Right lobe of liver (tissue), 6 donors: Measurements from ENCODE around the gene SLC16A10. TPM values are rescaled to one million over a fixed set of nuclear protein-coding genes. Genes with fewer than 3 reads are reported as not detected.

Experiments
- ATAC-seq, 4 donors: fragments of 200-7000 bp; cut with Tn5 transposase; one replicate each; pipeline ENCODE4 v1.9.1; 2020; ENCODE audit warnings: mild to moderate bottlenecking in 4 of 4, moderate library complexity in 4 of 4
- DNase-seq, 3 donors: peaks; one replicate each; pipeline ENCODE4 v3.0.0-alpha.2; 2020
- H3K27ac ChIP-seq, 3 donors: fragments of 200-600 bp; one replicate each; pipeline ENCODE4 v1.8.0; 2022
- H3K27me3 ChIP-seq, 2 donors: fragments of 200-600 bp; one replicate each; pipeline ENCODE4 v1.8.0; 2022
- H3K36me3 ChIP-seq, 4 donors: fragments of 200-600 bp; sonication (generic) in 1 of 4; one replicate each; pipeline versions ENCODE4 v1.5.1 to v1.8.0; 2017 to 2022; ENCODE audit warnings: control low read depth in 1 of 4
- H3K4me1 ChIP-seq, 4 donors: fragments of 200-600 bp; sonication (generic) in 1 of 4; one replicate each; pipeline versions ENCODE4 v1.5.1 to v1.8.0; 2017 to 2022; ENCODE audit warnings: control low read depth in 1 of 4
- H3K4me3 ChIP-seq, 3 donors: fragments of 200-600 bp; one replicate each; pipeline ENCODE4 v1.8.0; 2022
- H3K9me3 ChIP-seq, 4 donors: fragments of 200-600 bp; sonication (generic) in 1 of 4; one replicate each; pipeline versions ENCODE4 v1.5.1 to v1.8.0; 2017 to 2022; ENCODE audit warnings: control low read depth in 1 of 4
- CTCF ChIP-seq, 4 donors: fragments of 200-600 bp in 3 of 4; fragments of 450-650 bp in 1 of 4; IDR thresholded peaks; one replicate each; pipeline versions ENCODE4 v1.5.1 to v1.8.0; 2016 to 2022; ENCODE audit warnings: antibody characterized with exemption in 4 of 4, mild to moderate bottlenecking in 2 of 4
- POLR2A ChIP-seq: fragments of 450-650 bp; IDR thresholded peaks from one replicate; pipeline ENCODE4 v1.6.1; 2017; ENCODE audit warnings: antibody characterized with exemption, mild to moderate bottlenecking
- whole genome bisulfite sequencing: methylation state at CpG from one replicate; pipeline ENCODE4 v1.1.6; 2018; ENCODE audit warnings: low coverage, low lambda C conversion rate; ENCODE audit not compliant: insufficient coverage; ENCODE audit errors: missing lambda C conversion rate; 5-methylcytosine and 5-hydroxymethylcytosine counted together
- intact Hi-C, 2 donors: fragments of 100-400 bp; cut with DNase I; formaldehyde crosslinking; loops; one replicate each; pipeline versions ENCODE4 v1.11.2 to v1.14.1; 2022
- total RNA-seq, 6 experiments: library from RNA; depleted of rRNA in 2 of 6; stranded (reverse); fragments of >200 nt in 2 of 6; fragmentation: NEBNext Ultra II Directional in 3 of 6; extraction: Animal tissue kit (Norgen Biotek cat#: 25700) in 3 of 6; gene quantifications; one replicate each; pipeline versions ENCODE4 v1.1.0 to v1.2.4, GENCODE V29; 2016 to 2023
- donor health status: DM: no; HTN: yes; CAD: no.
- donor health status: DM: no; HTN: no; CAD: no.
- donor health status: DM: no; HTN: no; CAD: no.
- donor health status: DM: no; HTN: yes; CAD: no.
- donor health status: DM: no; HTN: yes; CAD: no.

The SLC16A10 gene
- total RNA-seq, 6 experiments from 2014 or later = 2.9 to 15.8 (median 6.6) TPM

DNA sequence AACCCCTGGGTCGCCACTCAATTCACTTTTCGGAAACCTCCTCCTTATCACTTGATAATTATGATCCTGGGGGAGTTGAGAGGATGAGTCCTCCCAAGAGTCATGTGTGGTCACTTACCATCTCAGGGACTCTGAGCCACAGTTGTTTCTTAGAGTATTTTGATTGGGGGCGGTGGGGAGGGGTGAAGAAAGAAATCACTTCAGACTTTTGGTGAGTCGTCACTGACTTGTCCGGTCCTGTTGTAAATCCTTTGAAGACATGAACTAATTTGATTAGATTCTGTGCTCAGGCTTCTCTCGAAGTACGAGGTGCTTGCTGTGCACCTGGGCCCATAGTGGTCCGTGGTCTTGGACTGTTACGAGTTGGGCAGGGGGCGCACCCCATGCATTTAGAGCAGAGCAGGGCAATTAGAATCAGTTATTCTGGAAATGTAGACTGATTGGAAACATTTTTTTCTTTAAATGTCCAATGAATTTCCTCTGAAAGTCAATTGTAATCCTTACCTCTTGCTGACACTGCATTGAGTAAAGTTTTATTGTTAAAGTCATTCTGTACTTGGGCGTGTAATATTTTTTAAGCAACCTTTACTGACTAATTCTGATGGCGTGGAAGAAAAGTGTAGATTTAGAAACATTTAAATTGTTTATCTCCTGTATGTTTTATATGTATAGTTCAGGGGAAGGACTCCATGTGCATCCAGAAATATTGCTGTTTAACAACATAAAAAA lies 173.4 kb downstream of the SLC16A10 start:
- DNase-seq = no peak
- no peaks in the 10 kb centered on the region for H3K9me3 ChIP-seq
- intact Hi-C loops = no loop called here
- WGBS = 97% methylated on average over 12 of the region's 12 CpGs
- H3K27ac ChIP-seq = no peak overlapping the region
- H3K27me3 ChIP-seq = no peaks in the 10 kb centered on the region
- H3K4me1 ChIP-seq = peaks cover 0 to 8% (median 0%) of the 10 kb centered on the region in 4 donors
- H3K36me3 ChIP-seq = peaks cover 0 to 10% (median 0%) of the 10 kb centered on the region in 4 donors
- ATAC-seq = no peak
- TF ChIP-seq POLR2A (no peak), CTCF (IDR thresholded peaks at IDR 0.05) (no peak)
- H3K4me3 ChIP-seq = no peak overlapping the region

- intact Hi-C loops = no loop called here
- 98% methylated on average over 4 of the region's 4 CpGs for WGBS
These were observed 176.5 kb downstream of the SLC16A10 start for GRCh38 chr6:111263837-111264236.

GRCh38 chr6:111265842-111266241 lies 178.5 kb downstream of the SLC16A10 start:
- no peak for DNase-seq
- Histone ChIP-seq H3K36me3 (peaks cover 0 to 25% (median 0%) of the 10 kb centered on the region in 4 donors), H3K4me3 (no peak overlapping the region), H3K9me3 (no peaks in the 10 kb centered on the region), H3K27ac (no peak overlapping the region), H3K4me1 (no peaks in the 10 kb centered on the region), H3K27me3 (no peaks in the 10 kb centered on the region)
- no peak for TF ChIP-seq CTCF (IDR thresholded peaks at IDR 0.05)
- TF ChIP-seq POLR2A = no peak
- WGBS = 86% methylated on average over 6 of the region's 6 CpGs
- ATAC-seq = no peak
- intact Hi-C loops = no loop called here

More at GRCh38 chr6:111263837-111264236, 176.5 kb downstream of the SLC16A10 start:
- TF ChIP-seq POLR2A (no peak), CTCF (IDR thresholded peaks at IDR 0.05) (no peak)
- DNase-seq (no peak), ATAC-seq (no peak)
- no peaks in the 10 kb centered on the region for H3K9me3 ChIP-seq
- no peaks in the 10 kb centered on the region for H3K27me3 ChIP-seq
- H3K36me3 ChIP-seq = peaks cover 0 to 25% (median 0%) of the 10 kb centered on the region in 4 donors
- no peak overlapping the region for H3K27ac ChIP-seq
- no peak overlapping the region for H3K4me3 ChIP-seq
- peaks cover 0 to 8% (median 0%) of the 10 kb centered on the region in 4 donors for H3K4me1 ChIP-seq

DNA sequence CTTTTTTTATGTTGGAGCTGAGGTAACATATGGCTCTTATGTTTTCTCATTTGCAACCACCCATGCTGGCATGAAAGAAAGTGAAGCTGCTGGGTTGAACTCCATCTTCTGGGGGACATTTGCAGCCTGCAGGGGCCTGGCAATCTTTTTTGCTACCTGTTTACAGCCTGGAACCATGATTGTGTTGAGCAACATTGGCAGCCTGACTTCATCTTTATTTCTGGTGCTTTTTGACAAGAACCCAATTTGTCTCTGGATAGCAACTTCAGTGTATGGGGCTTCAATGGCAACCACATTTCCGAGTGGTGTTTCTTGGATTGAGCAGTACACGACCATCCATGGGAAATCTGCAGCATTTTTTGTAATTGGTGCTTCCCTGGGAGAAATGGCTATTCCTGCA lies 179.0 kb downstream of the SLC16A10 start:
- Histone ChIP-seq H3K27ac (no peak overlapping the region), H3K27me3 (no peaks in the 10 kb centered on the region), H3K36me3 (peaks cover 0 to 25% (median 0%) of the 10 kb centered on the region in 4 donors), H3K4me1 (no peaks in the 10 kb centered on the region), H3K4me3 (no peak overlapping the region), H3K9me3 (no peaks in the 10 kb centered on the region)
- intact Hi-C loops = no loop called here
- WGBS = 100% methylated on average over 2 of the region's 2 CpGs
- DNase-seq (no peak), ATAC-seq (no peak)
- TF ChIP-seq CTCF (IDR thresholded peaks at IDR 0.05) = no peak
- no peak for TF ChIP-seq POLR2A
